H1 (cell line): ENCODE results near the gene GADD45A. TPM values are rescaled to one million over a fixed set of nuclear protein-coding genes. Genes with fewer than 3 reads are reported as not detected.

Source experiments
- CTCF ChIA-PET: fragments of 300-600 bp; sonication (Branson Sonifier 250); formaldehyde crosslinking; loops from one replicate; lab custom pipeline; 2021; ENCODE audit not compliant: partially characterized antibody; lab: Charles Lee
- POLR2A ChIA-PET: fragments of 300-600 bp; sonication (Branson Sonifier 250); formaldehyde crosslinking; loops from one replicate; lab custom pipeline; 2021; ENCODE audit warnings: inconsistent platforms; ENCODE audit not compliant: partially characterized antibody; lab: Charles Lee
- DNase-seq, 2 experiments: peaks; one replicate each; pipeline versions ENCODE4 v3.0.0 to v3.0.0-alpha.2; 2010 to 2022; ENCODE audit warnings: low spot score in 2 of 2, low read depth in 1 of 2, mixed read lengths in 1 of 2
- FAIRE-seq: peaks from 2 replicates; lab custom pipeline; 2011; peaks lifted over from hg19 to GRCh38; lab: Jason Lieb, UNC
- H2AFZ ChIP-seq: 2 replicates; pipeline ENCODE4 v1.8.1; 2012; ENCODE audit warnings: low read length, inconsistent platforms
- H2AK5ac ChIP-seq: 2 replicates; pipeline ENCODE4 v1.6.1; 2013; ENCODE audit warnings: low read depth, low read length
- H2BK120ac ChIP-seq: replicated peaks from 2 replicates; pipeline ENCODE3; 2013; ENCODE audit warnings: low read depth, low read length, inconsistent platforms
- H2BK12ac ChIP-seq: 2 replicates; pipeline ENCODE4 v1.6.1; 2013; ENCODE audit warnings: low read depth, low read length
- H2BK15ac ChIP-seq: 2 replicates; pipeline ENCODE4 v1.6.1; 2013; ENCODE audit warnings: low read length
- H2BK20ac ChIP-seq: 2 replicates; pipeline ENCODE4 v1.6.1; 2013; ENCODE audit warnings: low read length
- H2BK5ac ChIP-seq: 2 replicates; pipeline ENCODE4 v1.6.1; 2013; ENCODE audit warnings: low read depth, low read length
- H3K14ac ChIP-seq: 2 replicates; pipeline ENCODE4 v1.6.1; 2013; ENCODE audit warnings: inconsistent platforms; ENCODE audit not compliant: insufficient read length
- H3K18ac ChIP-seq: 2 replicates; pipeline ENCODE4 v1.6.1; 2013; ENCODE audit warnings: low read length; ENCODE audit errors: extremely low read depth
- H3K23ac ChIP-seq: 2 replicates; pipeline ENCODE4 v1.6.1; 2013; ENCODE audit warnings: inconsistent platforms; ENCODE audit not compliant: insufficient read length
- H3K23me2 ChIP-seq: 2 replicates; pipeline ENCODE4 v1.6.1; 2013; ENCODE audit warnings: low read depth, low read length
- H3K27ac ChIP-seq: 2 replicates; pipeline ENCODE4 v1.6.1; 2011; ENCODE audit warnings: low read depth, low read length, inconsistent platforms
- H3K27me3 ChIP-seq, 4 experiments: replicated peaks in 1 of 4; 1 replicate in 1 of 4; 2 replicates in 3 of 4; pipeline versions ENCODE4 v1.6.1 to v1.8.1; 2011 to 2013; ENCODE audit warnings: low read length in 3 of 4, mild to moderate bottlenecking in 3 of 4, inconsistent platforms in 2 of 4, mixed read lengths in 2 of 4, moderate library complexity in 1 of 4; ENCODE audit not compliant: control insufficient read depth in 3 of 4, insufficient read depth in 3 of 4; ENCODE audit errors: extremely low read depth in 1 of 4
- H3K36me3 ChIP-seq, 4 experiments: 2 replicates each; pipeline versions ENCODE4 v1.6.1 to v1.8.1; 2011 to 2013; ENCODE audit warnings: mild to moderate bottlenecking in 4 of 4, low read length in 3 of 4, moderate library complexity in 2 of 4, control low read depth in 1 of 4, inconsistent platforms in 1 of 4; ENCODE audit not compliant: insufficient read depth in 4 of 4, control insufficient read depth in 2 of 4
- H3K4ac ChIP-seq: replicated peaks from 2 replicates; pipeline ENCODE3; 2013; ENCODE audit warnings: low read length, low read depth, mixed read lengths, inconsistent platforms; ENCODE audit not compliant: insufficient read length
- H3K4me1 ChIP-seq, 4 experiments: replicated peaks in 1 of 4; 1 replicate in 1 of 4; 2 replicates in 3 of 4; pipeline versions ENCODE4 v1.6.1 to v1.8.1; 2011 to 2013; ENCODE audit warnings: low read length in 3 of 4, inconsistent platforms in 2 of 4, mixed read lengths in 1 of 4; ENCODE audit not compliant: insufficient read depth in 4 of 4, control insufficient read depth in 3 of 4
- H3K4me2 ChIP-seq, 2 experiments: 2 replicates each; pipeline versions ENCODE4 v1.6.1 to v1.8.1; 2011 to 2013; ENCODE audit warnings: low read depth in 2 of 2, low read length in 2 of 2, control low read depth in 1 of 2, inconsistent platforms in 1 of 2, mild to moderate bottlenecking in 1 of 2; ENCODE audit not compliant: insufficient read depth in 1 of 2
- H3K4me3 ChIP-seq, 4 experiments: fragments of 200-600, 300-600 bp in 1 of 4; sonication (generic), shearing (Covaris generic), sonication (Bioruptor Twin) in 1 of 4; 2 replicates each; pipeline versions ENCODE4 v1.5.1 to v1.8.1; 2011 to 2016; ENCODE audit warnings: low read length in 4 of 4, low read depth in 3 of 4, control low read depth in 2 of 4, inconsistent platforms in 2 of 4, mild to moderate bottlenecking in 2 of 4, mixed read lengths in 1 of 4, moderate library complexity in 1 of 4; ENCODE audit not compliant: insufficient read depth in 2 of 4; ENCODE audit errors: extremely low read depth in 1 of 4
- H3K56ac ChIP-seq: replicated peaks from 2 replicates; pipeline ENCODE3; 2013; ENCODE audit warnings: low read depth, mild to moderate bottlenecking, mixed read lengths, low read length, inconsistent platforms; ENCODE audit not compliant: insufficient read length
- H3K79me1 ChIP-seq: 2 replicates; pipeline ENCODE4 v1.6.1; 2013; ENCODE audit warnings: low read depth, low read length, control low read depth
- H3K79me2 ChIP-seq, 2 experiments: 2 replicates each; pipeline versions ENCODE4 v1.6.1 to v1.8.1; 2012 to 2013; ENCODE audit warnings: low read length in 2 of 2, mild to moderate bottlenecking in 2 of 2, inconsistent platforms in 1 of 2; ENCODE audit not compliant: insufficient read depth in 2 of 2, control insufficient read depth in 1 of 2
- H3K9ac ChIP-seq, 4 experiments: replicated peaks in 1 of 4; 1 replicate in 1 of 4; 2 replicates in 3 of 4; pipeline versions ENCODE4 v1.6.1 to v1.8.1; 2011 to 2013; ENCODE audit warnings: low read depth in 3 of 4, low read length in 3 of 4, control low read depth in 2 of 4, mild to moderate bottlenecking in 2 of 4, moderate library complexity in 2 of 4, inconsistent platforms in 1 of 4; ENCODE audit errors: extremely low read depth in 1 of 4
- H3K9me3 ChIP-seq, 2 experiments: 2 replicates each; pipeline versions ENCODE4 v1.6.1 to v1.8.1; 2012 to 2013; ENCODE audit warnings: mild to moderate bottlenecking in 2 of 2, moderate library complexity in 2 of 2, control low read depth in 1 of 2, inconsistent platforms in 1 of 2, low read depth in 1 of 2, low read length in 1 of 2, mixed read lengths in 1 of 2; ENCODE audit not compliant: insufficient read depth in 2 of 2
- H4K20me1 ChIP-seq, 2 experiments: replicated peaks in 1 of 2; 2 replicates each; pipeline versions ENCODE3 to v1.8.1; 2011 to 2013; ENCODE audit warnings: inconsistent platforms in 2 of 2, low read length in 2 of 2, mild to moderate bottlenecking in 1 of 2; ENCODE audit not compliant: insufficient read depth in 2 of 2, control insufficient read depth in 1 of 2
- H4K5ac ChIP-seq: 2 replicates; pipeline ENCODE4 v1.6.1; 2013; ENCODE audit warnings: low read length, low read depth, mixed read lengths, inconsistent platforms; ENCODE audit not compliant: insufficient read length
- H4K8ac ChIP-seq: 2 replicates; pipeline ENCODE4 v1.8.0; 2013; ENCODE audit warnings: mild to moderate bottlenecking, moderate library complexity, low read length, inconsistent platforms; ENCODE audit not compliant: insufficient read depth; ENCODE audit errors: extremely low read depth
- H4K91ac ChIP-seq: replicated peaks from 2 replicates; pipeline ENCODE3; 2013; ENCODE audit warnings: low read length, mixed read lengths, inconsistent platforms; ENCODE audit not compliant: insufficient read length
- ASH2L ChIP-seq: fragments of 200-600, 300-600 bp; sonication (generic); IDR thresholded peaks from one replicate; pipeline ENCODE4 v1.7.1; 2017; ENCODE audit warnings: low read length
- FOSL1 ChIP-seq: IDR thresholded peaks from 2 replicates; pipeline ENCODE4 v1.6.1; 2011; ENCODE audit warnings: mild to moderate bottlenecking, low read depth, low read length, moderate library complexity; ENCODE audit not compliant: insufficient read depth
- NANOG ChIP-seq: IDR thresholded peaks from 2 replicates; pipeline ENCODE4 v1.6.1; 2011; ENCODE audit warnings: low read length, low read depth, mild to moderate bottlenecking, inconsistent platforms; ENCODE audit not compliant: insufficient read depth, poor library complexity, severe bottlenecking
- NRF1 ChIP-seq: IDR thresholded peaks from 2 replicates; pipeline ENCODE4 v1.6.1; 2011; ENCODE audit warnings: mild to moderate bottlenecking, low read depth, low read length, improper control_type of control experiment
- POLR2A ChIP-seq, 2 experiments: IDR thresholded peaks; 1 replicate in 1 of 2; 2 replicates in 1 of 2; pipeline ENCODE4 v1.6.1; 2011; ENCODE audit warnings: low read depth in 2 of 2, low read length in 2 of 2, mild to moderate bottlenecking in 2 of 2; ENCODE audit errors: control extremely low read depth in 1 of 2
- RNF2 ChIP-seq: fragments of 200-900, 300-1000 bp; sonication (generic); IDR thresholded peaks from 2 replicates; pipeline ENCODE4 v1.7.1; 2016; ENCODE audit warnings: borderline replicate concordance, low read depth, mild to moderate bottlenecking, antibody characterized with exemption, low read length; ENCODE audit not compliant: poor library complexity, severe bottlenecking; ENCODE audit errors: missing control alignments
- RXRA ChIP-seq: IDR thresholded peaks from 2 replicates; pipeline ENCODE4 v1.6.1; 2011; ENCODE audit warnings: low read depth, mild to moderate bottlenecking, low read length, moderate library complexity; ENCODE audit not compliant: insufficient read depth
- YY1 ChIP-seq: IDR thresholded peaks from 2 replicates; pipeline ENCODE4 v1.6.1; 2011; ENCODE audit warnings: low read depth, mild to moderate bottlenecking, low read length
- WGBS, 2 experiments: shearing (Covaris generic) in 1 of 2; methylation state at CpG; one replicate each; pipeline versions ENCODE4 v1.1.6 to v1.1.7; 2013 to 2015; ENCODE audit warnings: low lambda C conversion rate in 2 of 2, mixed read lengths in 2 of 2, inconsistent platforms in 1 of 2, low coverage in 1 of 2, missing lambda C conversion rate in 1 of 2; ENCODE audit not compliant: insufficient replicate concordance in 2 of 2, insufficient coverage in 1 of 2, insufficient read length in 1 of 2; ENCODE audit errors: extremely low coverage in 1 of 2, missing lambda C conversion rate in 1 of 2; 5-methylcytosine and 5-hydroxymethylcytosine counted together
- polyA plus RNA-seq, 7 experiments: library from polyadenylated mRNA; depleted of rRNA in 3 of 7; stranded (reverse) in 5 of 7; unstranded in 2 of 7; fragments of >200 nt in 5 of 7; fragments of 200-250 nt in 2 of 7; gene quantifications; 1 replicate in 5 of 7; 2 replicates in 1 of 7; 4 replicates in 1 of 7; pipeline versions ENCODE4 v1.2.1 to v1.2.3, GENCODE V29; 2011 to 2013; ENCODE audit warnings: missing spikeins in 2 of 7, mixed read lengths in 2 of 7
- total RNA-seq: library from RNA; stranded (reverse); fragmentation: NEBNext Ultra II Directional; extraction: Animal tissue kit (Norgen Biotek cat#: 25700); gene quantifications from 2 replicates; pipeline ENCODE4 v1.2.1, GENCODE V29; 2021

The GADD45A gene
- total and polyA plus RNA-seq, 2 of the 8 experiments (the other 6 are each of a cell fraction or from before 2014, with no cell fraction given) = 7.6 to 15.6 TPM

DNA sequence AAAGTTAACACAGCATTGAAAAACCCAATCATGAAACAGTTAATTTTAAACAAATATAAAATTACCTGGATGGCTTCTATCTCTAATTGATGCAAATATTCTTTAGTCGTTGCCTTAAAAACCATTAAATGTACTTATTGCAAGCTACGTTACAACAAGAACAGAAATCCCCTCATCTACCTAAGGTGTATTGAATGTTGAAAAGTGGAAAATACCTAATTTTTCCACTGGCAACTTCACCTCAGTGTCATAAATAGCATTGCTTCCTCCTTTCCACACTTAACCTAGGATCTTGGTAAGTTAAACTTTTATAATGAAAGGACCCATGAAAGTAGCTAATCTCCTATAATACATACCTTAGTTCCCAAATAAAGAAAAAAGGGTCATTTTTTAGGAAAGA lies 5.4 kb downstream of the GADD45A start:
- H3K14ac ChIP-seq = no peak overlapping the region
- no peak overlapping the region for H3K27ac ChIP-seq
- H2BK120ac ChIP-seq = no peak overlapping the region
- no peak overlapping the region for H2BK15ac ChIP-seq
- no peak overlapping the region for H3K4me2 ChIP-seq
- H3K27me3 ChIP-seq = no peaks in the 10 kb centered on the region
- no peak overlapping the region for H2AFZ ChIP-seq
- H4K5ac ChIP-seq = no peak overlapping the region
- H2BK12ac ChIP-seq = no peak overlapping the region
- CTCF ChIA-PET = interaction anchor here (1.2 to 2.5 kb wide), 2 partner anchors 69 to 155 kb away, joined by 3 to 11 read pairs; no protein-coding TSS in a partner anchor
- peaks cover 6% of the 10 kb centered on the region; the same call in 1 of the 2 replicates for H3K23me2 ChIP-seq
- H3K56ac ChIP-seq = no peak overlapping the region
- no peak overlapping the region for H2AK5ac ChIP-seq
- no peak overlapping the region for H3K9ac ChIP-seq
- no peak overlapping the region for H3K23ac ChIP-seq
- H2BK20ac ChIP-seq = no peak overlapping the region
- no peaks in the 10 kb centered on the region for H3K79me1 ChIP-seq
- peaks cover 0 to 22% (median 6%) of the 10 kb centered on the region in 4 experiments; a peak in 4 of 8 replicates for H3K36me3 ChIP-seq
- DNase-seq (no peak), FAIRE-seq (no peak)
- TF ChIP-seq YY1 = no peak
- no peak for TF ChIP-seq NANOG
- no peak for TF ChIP-seq RNF2
- TF ChIP-seq FOSL1 = no peak
- no peak for TF ChIP-seq POLR2A (IDR thresholded peaks at IDR 0.05; ENCODE audit: control extremely low read depth in 1 of 2, low read depth in 2 of 2, low read length in 2 of 2)
- no peak for TF ChIP-seq NRF1
- no peak for TF ChIP-seq ASH2L
- TF ChIP-seq RXRA = no peak
- POLR2A ChIA-PET = interaction anchor here (1.5 kb wide), 1 partner anchor 15 kb away, joined by 3 read pairs; no protein-coding TSS in a partner anchor
- peaks cover 0 to 5% (median 2%) of the 10 kb centered on the region in 4 experiments; a peak in 4 of 7 replicates for H3K4me1 ChIP-seq
- no peak overlapping the region for H2BK5ac ChIP-seq
- peaks cover 0 to 2% of the 10 kb centered on the region in 2 experiments for H4K20me1 ChIP-seq
- no peaks in the 10 kb centered on the region for H3K9me3 ChIP-seq
- whole genome bisulfite sequencing, 2 experiments = 94% methylated on average over 2 of the region's 2 CpGs; no CpG with 5 or more reads in 1 of the 2 experiments
- peaks cover 0 to 10% of the 10 kb centered on the region in 2 experiments; a peak in 2 of 4 replicates for H3K79me2 ChIP-seq
- H3K18ac ChIP-seq = no peak overlapping the region
- H4K8ac ChIP-seq = no peak overlapping the region
- H3K4me3 ChIP-seq = no peak overlapping the region
- H4K91ac ChIP-seq = no peak overlapping the region
- H3K4ac ChIP-seq = no peak overlapping the region
